Measurements from ENCODE around the gene ADD2. TPM values are rescaled to one million over a fixed set of nuclear protein-coding genes. Genes with fewer than 3 reads are reported as not detected.

ADD2 gene
- total and polyA plus RNA-seq, 2 donors (not counting 1 experiment from before 2014, with no cell fraction given) = 15.9 to 21.7 TPM

- ATAC-seq (ENCODE audit: low read depth) (no peak), DNase-seq (no peak)
- Histone ChIP-seq H4K20me1 (ENCODE audit: control insufficient read depth, insufficient read depth, low read length, poor library complexity, severe bottlenecking) (peaks cover 66% of the 10 kb centered on the region), H3K4me3 (ENCODE audit: control extremely low read depth in 1 of 5, extremely low read depth in 1 of 5, insufficient read depth in 1 of 5, low read depth in 2 of 5, low read length in 4 of 5) (no peak overlapping the region), H3K9me3 (ENCODE audit: control extremely low read depth in 1 of 3, control insufficient read depth in 2 of 3, insufficient read depth in 1 of 3, low read length in 2 of 3) (no peaks in the 10 kb centered on the region), H3K9ac (ENCODE audit: low read length) (no peak overlapping the region), H3K4me1 (ENCODE audit: control insufficient read depth in 2 of 2, insufficient read depth in 2 of 2, low read length in 2 of 2) (no peaks in the 10 kb centered on the region), H3K27me3 (replicated peaks in 1 of 4; ENCODE audit: control extremely low read depth in 1 of 4, control insufficient read depth in 3 of 4, insufficient read depth in 4 of 4, low read length in 3 of 4) (peaks cover 0 to 2% (median 0%) of the 10 kb centered on the region in 4 experiments), H2AFZ (ENCODE audit: insufficient read depth, low read depth, low read length, poor library complexity, severe bottlenecking) (no peak overlapping the region), H3K4me2 (replicated peaks; ENCODE audit: low read depth, low read length, poor library complexity, severe bottlenecking) (no peak overlapping the region), H3K36me3 (replicated peaks in 1 of 2; ENCODE audit: control extremely low read depth in 1 of 2, control insufficient read depth in 1 of 2, extremely low read depth in 1 of 2, insufficient read depth in 2 of 2, low read length in 1 of 2) (no peaks in the 10 kb centered on the region), H3K79me2 (ENCODE audit: control insufficient read depth, insufficient read depth, low read length) (no peaks in the 10 kb centered on the region), H3K27ac (ENCODE audit: low read length in 2 of 2) (no peak overlapping the region)
- intact Hi-C loops (cut with micrococcal nuclease) = no loop called here
- no CpG with 5 or more reads among the region's 2 CpGs for WGBS (ENCODE audit: insufficient coverage)
- ChIA-PET CTCF (interaction anchor here (0.8 to 1.2 kb wide), 2 partner anchors 28 to 416 kb away, joined by 3 read pairs; partner anchors contain the start of gene FAM136A), POLR2A (no interaction called here)
- Mint-ChIP-seq H3K4me1 (no peaks in the 10 kb centered on the region), H3K9me3 (ENCODE audit: insufficient read depth) (no peaks in the 10 kb centered on the region), H3K27me3 (peaks cover 6% of the 10 kb centered on the region), H3K27ac (no peak overlapping the region), H3K4me3 (no peak overlapping the region)
- TF ChIP-seq CTCF (IDR thresholded peaks at IDR 0.05) (no peak), EZH2 (IDR thresholded peaks at IDR 0.05; ENCODE audit: borderline replicate concordance, insufficient read depth, low read depth, low read length, poor library complexity, severe bottlenecking) (no peak)
Measured at GRCh38 chr2:70718241-70718640, 49.8 kb downstream of the ADD2 start.

- Mint-ChIP-seq H3K4me3 (no peak overlapping the region), H3K9me3 (ENCODE audit: insufficient read depth) (no peaks in the 10 kb centered on the region), H3K27ac (no peak overlapping the region), H3K4me1 (no peaks in the 10 kb centered on the region), H3K27me3 (peaks cover 6% of the 10 kb centered on the region)
- ChIA-PET CTCF (interaction anchor here (0.6 kb wide), 1 partner anchor 10 kb away, joined by 3 read pairs; no protein-coding TSS in a partner anchor), POLR2A (no interaction called here)
- ATAC-seq (ENCODE audit: low read depth) = no peak
- H3K4me2 ChIP-seq (replicated peaks; ENCODE audit: low read depth, low read length, poor library complexity, severe bottlenecking) = no peak overlapping the region
- H3K4me1 ChIP-seq (ENCODE audit: control insufficient read depth in 2 of 2, insufficient read depth in 2 of 2, low read length in 2 of 2) = no peaks in the 10 kb centered on the region
- H3K4me3 ChIP-seq (ENCODE audit: control extremely low read depth in 1 of 5, extremely low read depth in 1 of 5, insufficient read depth in 1 of 5, low read depth in 2 of 5, low read length in 4 of 5) = no peak overlapping the region
- no peaks in the 10 kb centered on the region for H3K36me3 ChIP-seq (replicated peaks in 1 of 2; ENCODE audit: control extremely low read depth in 1 of 2, control insufficient read depth in 1 of 2, extremely low read depth in 1 of 2, insufficient read depth in 2 of 2, low read length in 1 of 2)
- intact Hi-C loops (cut with micrococcal nuclease) = no loop called here
- no peaks in the 10 kb centered on the region for H3K9me3 ChIP-seq (ENCODE audit: control extremely low read depth in 1 of 3, control insufficient read depth in 2 of 3, insufficient read depth in 1 of 3, low read length in 2 of 3)
- no peak overlapping the region for H3K27ac ChIP-seq (ENCODE audit: low read length in 2 of 2)
- H4K20me1 ChIP-seq (ENCODE audit: control insufficient read depth, insufficient read depth, low read length, poor library complexity, severe bottlenecking) = peaks cover 59% of the 10 kb centered on the region
- TF ChIP-seq EZH2 (IDR thresholded peaks at IDR 0.05; ENCODE audit: borderline replicate concordance, insufficient read depth, low read depth, low read length, poor library complexity, severe bottlenecking) = no peak
- no peak for TF ChIP-seq CTCF (IDR thresholded peaks at IDR 0.05)
- no peak overlapping the region for H3K9ac ChIP-seq (ENCODE audit: low read length)
- peaks cover 0 to 2% (median 0%) of the 10 kb centered on the region in 4 experiments for H3K27me3 ChIP-seq (replicated peaks in 1 of 4; ENCODE audit: control extremely low read depth in 1 of 4, control insufficient read depth in 3 of 4, insufficient read depth in 4 of 4, low read length in 3 of 4)
- WGBS (ENCODE audit: insufficient coverage) = 84% methylated on average over 6 of the region's 7 CpGs
- no peak overlapping the region for H2AFZ ChIP-seq (ENCODE audit: insufficient read depth, low read depth, low read length, poor library complexity, severe bottlenecking)
- DNase-seq = no peak
- no peaks in the 10 kb centered on the region for H3K79me2 ChIP-seq (ENCODE audit: control insufficient read depth, insufficient read depth, low read length)
Measured at GRCh38 chr2:70717431-70718038, 50.5 kb downstream of the ADD2 start.

Measured in B cell (primary cell).